HepG2 (cell line): ENCODE data around the gene PELI2. TPM values are rescaled to one million over a fixed set of nuclear protein-coding genes. Genes with fewer than 3 reads are reported as not detected.

ENCODE experiments used
- ATAC-seq: fragments of 200-7000 bp; cut with Tn5 transposase; 3 replicates; pipeline ENCODE4 v1.9.1; 2020; ENCODE audit warnings: mild to moderate bottlenecking, moderate library complexity
- BruUV-seq: library from RNA; stranded (reverse); fragments of 400-500 nt; replicated peaks from 2 replicates; lab custom pipeline; 2021; lab: Mats Ljungman, UMichigan
- CTCF ChIA-PET: fragments of 300-600 bp; formaldehyde crosslinking; extraction: SDS; loops from one replicate; lab custom pipeline; 2021; ENCODE audit warnings: low total read pairs, inconsistent platforms, low intra/inter-chr PET ratio; lab: Yijun Ruan, JAX
- POLR2A ChIA-PET: fragments of 350-600 bp; sonication (Branson Sonifier 250); formaldehyde crosslinking; loops from one replicate; lab custom pipeline; 2020; ENCODE audit warnings: antibody characterized with exemption, inconsistent platforms; lab: Yijun Ruan, JAX
- DNase-seq: peaks from one replicate; pipeline ENCODE4 v3.0.0-alpha.2; 2015; ENCODE audit warnings: low spot score
- FAIRE-seq: peaks from 3 replicates; lab custom pipeline; 2011; peaks lifted over from hg19 to GRCh38; lab: Jason Lieb, UNC
- H2AFZ ChIP-seq: one replicate; pipeline ENCODE4 v1.6.1; 2011; ENCODE audit warnings: low read length, inconsistent platforms
- H3K27ac ChIP-seq: fragments of 300-600 bp; 3 replicates; pipeline ENCODE4 v1.8.0; 2011; ENCODE audit warnings: mixed run types, mild to moderate bottlenecking, mixed read lengths, low read length, inconsistent platforms; ENCODE audit not compliant: insufficient read depth; ENCODE audit errors: extremely low read length
- H3K27me3 ChIP-seq, 2 experiments: fragments of 200-600 bp in 1 of 2; 2 replicates in 1 of 2; 3 replicates in 1 of 2; pipeline versions ENCODE4 v1.6.0 to v1.8.0; 2011; ENCODE audit warnings: low read length in 2 of 2, mild to moderate bottlenecking in 2 of 2, moderate library complexity in 2 of 2, inconsistent platforms in 1 of 2; ENCODE audit not compliant: insufficient read depth in 2 of 2, control insufficient read depth in 1 of 2
- H3K36me3 ChIP-seq, 2 experiments: fragments of 200-600 bp in 1 of 2; replicated peaks in 1 of 2; 2 replicates in 1 of 2; 3 replicates in 1 of 2; pipeline versions ENCODE4 v1.5.1 to v1.8.0; 2011; ENCODE audit warnings: low read length in 2 of 2, inconsistent platforms in 1 of 2; ENCODE audit not compliant: insufficient read depth in 2 of 2, control insufficient read depth in 1 of 2
- H3K4me1 ChIP-seq: 2 replicates; pipeline ENCODE4 v1.5.1; 2012; ENCODE audit warnings: low read length, inconsistent platforms; ENCODE audit not compliant: insufficient read depth
- H3K4me2 ChIP-seq: 2 replicates; pipeline ENCODE4 v1.6.0; 2011; ENCODE audit warnings: low read depth, low read length, inconsistent platforms
- H3K4me3 ChIP-seq, 3 experiments: fragments of 200-600 bp in 1 of 3; sonication (generic), shearing (Covaris generic) in 1 of 3; replicated peaks in 1 of 3; 2 replicates each; pipeline ENCODE4 v1.5.1; 2011 to 2016; ENCODE audit warnings: low read length in 3 of 3, inconsistent platforms in 2 of 3, low read depth in 2 of 3, mild to moderate bottlenecking in 2 of 3, control low read depth in 1 of 3, mixed read lengths in 1 of 3; ENCODE audit not compliant: insufficient read depth in 1 of 3
- H3K79me2 ChIP-seq: one replicate; pipeline ENCODE4 v1.6.1; 2011; ENCODE audit warnings: low read length, inconsistent platforms; ENCODE audit not compliant: insufficient read depth
- H3K9ac ChIP-seq: 2 replicates; pipeline ENCODE4 v1.6.0; 2011; ENCODE audit warnings: mild to moderate bottlenecking, low read depth, low read length, inconsistent platforms; ENCODE audit not compliant: insufficient read depth
- H3K9me3 ChIP-seq: 2 replicates; pipeline ENCODE4 v1.5.1; 2012; ENCODE audit warnings: mild to moderate bottlenecking, low read length
- H4K20me1 ChIP-seq: 2 replicates; pipeline ENCODE4 v1.6.0; 2011; ENCODE audit warnings: inconsistent platforms, mild to moderate bottlenecking, low read length, moderate library complexity; ENCODE audit not compliant: insufficient read depth
- CBFB ChIP-seq: sonication (generic); formaldehyde crosslinking; IDR thresholded peaks from 2 replicates; pipeline ENCODE4 v1.4.0; 2020; ENCODE audit warnings: missing genetic modification reagents
- HIC2 ChIP-seq: sonication (generic); formaldehyde crosslinking; IDR thresholded peaks from 2 replicates; pipeline ENCODE4 v1.9.0; 2022; ENCODE audit warnings: low read depth, missing genetic modification reagents
- HMG20A ChIP-seq: IDR thresholded peaks from 2 replicates; pipeline ENCODE4 v1.6.1; 2016; ENCODE audit warnings: borderline replicate concordance
- HNF1B ChIP-seq: sonication (generic); formaldehyde crosslinking; IDR thresholded peaks from 2 replicates; pipeline ENCODE4 v1.5.1; 2020; ENCODE audit warnings: mild to moderate bottlenecking, moderate library complexity, missing genetic modification reagents
- JUN ChIP-seq: sonication (generic); formaldehyde crosslinking; IDR thresholded peaks from 2 replicates; pipeline ENCODE4 v1.4.0; 2020; ENCODE audit warnings: mild to moderate bottlenecking, missing genetic modification reagents
- KLF11 ChIP-seq: IDR thresholded peaks from 2 replicates; pipeline ENCODE4 v1.6.1; 2016; ENCODE audit warnings: missing compliant biosample characterization
- LCORL ChIP-seq, 2 experiments: fragments of 450-650 bp in 1 of 2; sonication (generic) in 1 of 2; formaldehyde crosslinking in 1 of 2; IDR thresholded peaks; 2 replicates each; pipeline versions ENCODE4 v1.5.0 to v1.6.1; 2017 to 2020; ENCODE audit warnings: antibody characterized with exemption in 1 of 2, missing genetic modification reagents in 1 of 2
- MIER3 ChIP-seq: IDR thresholded peaks from 2 replicates; pipeline ENCODE4 v1.6.1; 2016; ENCODE audit warnings: missing compliant biosample characterization, borderline replicate concordance
- PLRG1 ChIP-seq: fragments of 450-650 bp; conservative IDR thresholded peaks from 2 replicates; pipeline ENCODE4 v1.6.1; 2016
- SMAD3 ChIP-seq: sonication (generic); formaldehyde crosslinking; IDR thresholded peaks from 2 replicates; pipeline ENCODE4 v1.4.0; 2020; ENCODE audit warnings: missing genetic modification reagents
- SP2 ChIP-seq: sonication (generic); formaldehyde crosslinking; IDR thresholded peaks from 2 replicates; pipeline ENCODE4 v1.5.1; 2020; ENCODE audit warnings: mild to moderate bottlenecking, missing genetic modification reagents
- TCF7L2 ChIP-seq: IDR thresholded peaks from 2 replicates; pipeline ENCODE4 v1.6.1; 2011; ENCODE audit warnings: mild to moderate bottlenecking, low read depth, low read length, moderate library complexity
- ZBTB7A ChIP-seq: sonication (generic); formaldehyde crosslinking; IDR thresholded peaks from 2 replicates; pipeline ENCODE4 v1.8.0; 2022; ENCODE audit warnings: mild to moderate bottlenecking, missing genetic modification reagents
- ZNF101 ChIP-seq: sonication (generic); formaldehyde crosslinking; IDR thresholded peaks from 2 replicates; pipeline ENCODE4 v1.4.0; 2020; ENCODE audit warnings: mild to moderate bottlenecking, low read depth, missing genetic modification reagents, borderline replicate concordance
- ZNF124 ChIP-seq: sonication (generic); formaldehyde crosslinking; IDR thresholded peaks from 2 replicates; pipeline ENCODE4 v1.4.0; 2020; ENCODE audit warnings: missing genetic modification reagents
- ZNF44 ChIP-seq: sonication (generic); formaldehyde crosslinking; IDR thresholded peaks from 2 replicates; pipeline ENCODE4 v1.5.1; 2020; ENCODE audit warnings: mild to moderate bottlenecking, missing genetic modification reagents
- ZSCAN30 ChIP-seq: sonication (generic); formaldehyde crosslinking; IDR thresholded peaks from 2 replicates; pipeline ENCODE4 v1.5.0; 2020; ENCODE audit warnings: mild to moderate bottlenecking, missing genetic modification reagents
- WGBS: methylation state at CpG from one replicate; pipeline ENCODE4 v1.1.6; 2017; ENCODE audit warnings: low lambda C conversion rate; 5-methylcytosine and 5-hydroxymethylcytosine counted together
- in situ Hi-C: cut with HindIII; loops from 2 replicates; pipeline ENCODE4 v1.10.0; 2017; ENCODE audit warnings: low pct_unique_long_range_greater_than_20kb; ENCODE audit not compliant: extremely low pct_ligation_motif_present
- intact Hi-C: fragments of 100-400 bp; cut with micrococcal nuclease; formaldehyde crosslinking; loops from one replicate; pipeline ENCODE4 v1.10.0; 2022; ENCODE audit not compliant: unreplicated experiment
- polyA plus RNA-seq, 8 experiments: library from polyadenylated mRNA; depleted of rRNA in 3 of 8; stranded (reverse) in 7 of 8; unstranded in 1 of 8; fragments of >200 nt; fragmentation: Illumina TruSeq in 4 of 8; extraction: Trizol in 4 of 8; gene quantifications; 2 replicates each; pipeline versions ENCODE4 v1.2.1 to v1.2.3, GENCODE V29; 2011 to 2016; ENCODE audit warnings: low read depth in 4 of 8, missing spikeins in 1 of 8, mixed read lengths in 1 of 8; ENCODE audit not compliant: insufficient read depth in 1 of 8
- total RNA-seq, 5 experiments: library from RNA; depleted of rRNA; stranded (reverse); fragments of >200 nt; fragmentation: Illumina TruSeq; extraction: Trizol; gene quantifications; 2 replicates each; pipeline ENCODE4 v1.2.3, GENCODE V29; 2016; ENCODE audit warnings: low read depth in 1 of 5

PELI2 gene
- total and polyA plus RNA-seq, 2 of the 13 experiments (the other 11 are each of a cell fraction or from before 2014, with no cell fraction given): 0.07 TPM; not detected in 1

- no peak for TF ChIP-seq HNF1B (CRISPR knock-in tag)
- TF ChIP-seq ZSCAN30 (CRISPR knock-in tag): no peak
- TF ChIP-seq ZNF124 (CRISPR knock-in tag): no peak
- no peak for TF ChIP-seq KLF11 (CRISPR knock-in tag)
- no peak for TF ChIP-seq TCF7L2
- no peak for TF ChIP-seq LCORL (IDR thresholded peaks at IDR 0.05)
- no peak for TF ChIP-seq LCORL (CRISPR knock-in tag; IDR thresholded peaks at IDR 0.05)
- no peak for TF ChIP-seq ZBTB7A
- no peak for TF ChIP-seq SP2
- no peak for TF ChIP-seq SMAD3
- no peak for TF ChIP-seq HMG20A (CRISPR knock-in tag)
- TF ChIP-seq HIC2 (CRISPR knock-in tag): no peak
- no peak for TF ChIP-seq PLRG1
- no peak for TF ChIP-seq ZNF101 (CRISPR knock-in tag)
- TF ChIP-seq MIER3 (CRISPR knock-in tag): no peak
- TF ChIP-seq CBFB (CRISPR knock-in tag): no peak
- no peak for TF ChIP-seq ZNF44 (CRISPR knock-in tag)
- no peak for TF ChIP-seq JUN (CRISPR knock-in tag)
- no peak overlapping the region for H2AFZ ChIP-seq
- FAIRE-seq: no peak
- ChIA-PET CTCF (no interaction called here), POLR2A (no interaction called here)
- H3K27me3 ChIP-seq: peaks cover 0 to 2% of the 10 kb centered on the region in 2 experiments; a peak in 2 of 5 replicates
- no peaks in the 10 kb centered on the region for H3K4me1 ChIP-seq
- no peak overlapping the region for H3K4me2 ChIP-seq
- no peak overlapping the region for H3K9ac ChIP-seq
- no TSS peak for BruUV-seq
- no peaks in the 10 kb centered on the region for H3K36me3 ChIP-seq
- in situ Hi-C loops: no loop called here
- H3K27ac ChIP-seq: no peak overlapping the region
- H4K20me1 ChIP-seq: no peaks in the 10 kb centered on the region
- ATAC-seq: no peak
- no peak overlapping the region for H3K4me3 ChIP-seq
- no peak for DNase-seq
- no peaks in the 10 kb centered on the region for H3K9me3 ChIP-seq
- intact Hi-C loops: no loop called here
- H3K79me2 ChIP-seq: no peaks in the 10 kb centered on the region
- WGBS: under 1% methylated on average over 7 of the region's 7 CpGs
Measured at GRCh38 chr14:56194042-56194441, 75.8 kb downstream of the PELI2 start.
